Endothelial cell of umbilical vein (primary cell): ENCODE measurements around the gene SLCO2A1.

Experiments used
- CTCF ChIP-seq, 2 donors: IDR thresholded peaks; 1 replicate in 1 of 2; 2 replicates in 1 of 2; pipeline ENCODE4 v1.5.1; 2011; ENCODE audit warnings: low read length in 2 of 2, mild to moderate bottlenecking in 2 of 2, moderate library complexity in 2 of 2, control low read depth in 1 of 2, inconsistent platforms in 1 of 2, low read depth in 1 of 2; ENCODE audit not compliant: insufficient read depth in 1 of 2; ENCODE audit errors: extremely low read depth in 1 of 2
- EZH2 ChIP-seq: IDR thresholded peaks from 2 replicates; pipeline ENCODE4 v1.6.1; 2012; ENCODE audit warnings: borderline replicate concordance, low read depth, mild to moderate bottlenecking, moderate library complexity, low read length, inconsistent platforms; ENCODE audit not compliant: severe bottlenecking
- JUN ChIP-seq: IDR thresholded peaks from 2 replicates; pipeline ENCODE4 v1.6.1; 2011; ENCODE audit warnings: borderline replicate concordance, low read depth; ENCODE audit not compliant: insufficient read length, insufficient read depth
- POLR2A ChIP-seq: IDR thresholded peaks from 2 replicates; pipeline ENCODE4 v1.6.1; 2012; ENCODE audit warnings: low read depth, mild to moderate bottlenecking, control low read depth, low read length

- no peak for TF ChIP-seq EZH2
- no peak for TF ChIP-seq JUN
- no peak for TF ChIP-seq CTCF (IDR thresholded peaks at IDR 0.05; ENCODE audit: extremely low read depth in 1 of 2, insufficient read depth in 1 of 2, low read depth in 1 of 2, low read length in 2 of 2)
- no peak for TF ChIP-seq POLR2A
Measured at GRCh38 chr3:133977568-133977967, 52.2 kb downstream of the SLCO2A1 start.
